Body of pancreas (tissue), 4 donors: ENCODE measurements around the gene PPIL4. TPM values are rescaled to one million over a fixed set of nuclear protein-coding genes. Genes with fewer than 3 reads are reported as not detected.
"Not testable (repeated sequence)": the region's sequence is repeated elsewhere in the genome, so short reads cannot be mapped to it uniquely, and the experiment has no call there.

ENCODE experiments used
- ATAC-seq: fragments of 150-250 bp; one replicate; pipeline ENCODE4 v1.9.1; 2016
- DNase-seq, 4 donors: peaks; one replicate each; pipeline ENCODE4 v3.0.0-alpha.2; 2019
- H3K27ac ChIP-seq, 4 donors: fragments of 200-600 bp; sonication (generic); 1 replicate in 3 of 4; 2 replicates in 1 of 4; pipeline versions ENCODE4 v1.5.1 to v1.6.1; 2016 to 2019; ENCODE audit warnings: mild to moderate bottlenecking in 1 of 4, mixed read lengths in 1 of 4, moderate library complexity in 1 of 4
- H3K27me3 ChIP-seq, 2 donors: fragments of 200-600 bp; sonication (generic); one replicate each; pipeline ENCODE4 v1.6.0; 2016; ENCODE audit warnings: mild to moderate bottlenecking in 1 of 2
- H3K36me3 ChIP-seq, 2 donors: fragments of 200-600 bp; sonication (generic); replicated peaks in 1 of 2; 2 replicates each; pipeline ENCODE4 v1.5.1; 2016; ENCODE audit warnings: low read depth in 2 of 2; ENCODE audit not compliant: insufficient read depth in 1 of 2
- H3K4me1 ChIP-seq: fragments of 200-600 bp; sonication (generic); one replicate; pipeline ENCODE4 v1.6.0; 2016
- H3K4me3 ChIP-seq, 2 donors: fragments of 200-600 bp; sonication (generic); 1 replicate in 1 of 2; 2 replicates in 1 of 2; pipeline ENCODE4 v1.5.1; 2016 to 2019
- H3K9me3 ChIP-seq, 3 donors: fragments of 200-600 bp; sonication (generic); 1 replicate in 2 of 3; 2 replicates in 1 of 3; pipeline ENCODE4 v1.5.1; 2016
- POLR2A ChIP-seq, 3 donors: fragments of 450-650 bp; IDR thresholded peaks; one replicate each; pipeline ENCODE4 v1.6.1; 2016; ENCODE audit warnings: antibody characterized with exemption in 3 of 3, mild to moderate bottlenecking in 2 of 3
- WGBS, 2 donors: methylation state at CpG; one replicate each; pipeline ENCODE4 v1.1.5; 2017; 5-methylcytosine and 5-hydroxymethylcytosine counted together
- intact Hi-C: fragments of 100-400 bp; cut with DNase I; formaldehyde crosslinking; loops from one replicate; pipeline ENCODE4 v1.15.1; 2023
- total RNA-seq, 2 donors: library from RNA; depleted of rRNA; stranded (reverse); fragments of >200 nt; gene quantifications; one replicate each; pipeline ENCODE4 v1.1.0, GENCODE V29; 2016
- TF ChIP-seq, protein P1 (sequence below), 7 experiments: fragments of 450-650 bp in 4 of 7; fragments of 200-600 bp in 3 of 7; sonication (generic) in 3 of 7; IDR thresholded peaks; one replicate each; pipeline ENCODE4 v1.5.1; 2016 to 2019; ENCODE audit warnings: antibody characterized with exemption in 7 of 7

Gene PPIL4
- total RNA-seq, 2 donors from 2014 or later, result 14.5 to 24.1 TPM

DNA sequence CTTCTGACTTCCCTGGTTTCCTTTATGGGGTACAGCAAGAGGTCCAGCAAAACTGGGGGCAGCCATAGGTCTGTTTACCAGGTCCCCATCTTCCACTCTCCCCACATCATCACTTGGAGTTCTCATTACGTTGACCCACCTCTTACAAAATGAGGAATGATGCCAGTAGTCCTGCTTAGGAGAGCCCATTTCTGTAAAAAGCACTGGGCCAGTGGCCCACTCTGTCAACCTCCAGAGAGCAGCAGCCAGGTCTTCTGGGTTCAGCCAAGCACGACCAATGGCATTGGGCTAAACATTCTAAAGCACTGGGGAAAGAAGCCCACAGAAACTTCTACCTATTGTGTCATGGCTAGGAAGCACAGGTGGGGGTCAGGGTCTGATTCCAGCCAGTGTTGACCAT lies 74.9 kb downstream of the PPIL4 start:
- Histone ChIP-seq H3K4me3 (no peak overlapping the region), H3K36me3 (no peaks in the 10 kb centered on the region), H3K4me1 (peaks cover 4% of the 10 kb centered on the region), H3K27me3 (no peaks in the 10 kb centered on the region), H3K27ac (no peak overlapping the region), H3K9me3 (no peaks in the 10 kb centered on the region)
- DNase-seq (no peak), ATAC-seq (no peak)
- TF ChIP-seq, protein P1, sequence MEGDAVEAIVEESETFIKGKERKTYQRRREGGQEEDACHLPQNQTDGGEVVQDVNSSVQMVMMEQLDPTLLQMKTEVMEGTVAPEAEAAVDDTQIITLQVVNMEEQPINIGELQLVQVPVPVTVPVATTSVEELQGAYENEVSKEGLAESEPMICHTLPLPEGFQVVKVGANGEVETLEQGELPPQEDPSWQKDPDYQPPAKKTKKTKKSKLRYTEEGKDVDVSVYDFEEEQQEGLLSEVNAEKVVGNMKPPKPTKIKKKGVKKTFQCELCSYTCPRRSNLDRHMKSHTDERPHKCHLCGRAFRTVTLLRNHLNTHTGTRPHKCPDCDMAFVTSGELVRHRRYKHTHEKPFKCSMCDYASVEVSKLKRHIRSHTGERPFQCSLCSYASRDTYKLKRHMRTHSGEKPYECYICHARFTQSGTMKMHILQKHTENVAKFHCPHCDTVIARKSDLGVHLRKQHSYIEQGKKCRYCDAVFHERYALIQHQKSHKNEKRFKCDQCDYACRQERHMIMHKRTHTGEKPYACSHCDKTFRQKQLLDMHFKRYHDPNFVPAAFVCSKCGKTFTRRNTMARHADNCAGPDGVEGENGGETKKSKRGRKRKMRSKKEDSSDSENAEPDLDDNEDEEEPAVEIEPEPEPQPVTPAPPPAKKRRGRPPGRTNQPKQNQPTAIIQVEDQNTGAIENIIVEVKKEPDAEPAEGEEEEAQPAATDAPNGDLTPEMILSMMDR (IDR thresholded peaks at IDR 0.05), result no peak
- no peak for TF ChIP-seq POLR2A (IDR thresholded peaks at IDR 0.05)
- intact Hi-C loops, result no loop called here
- WGBS, 2 donors, result 94% methylated on average over 2 of the region's 2 CpGs

DNA sequence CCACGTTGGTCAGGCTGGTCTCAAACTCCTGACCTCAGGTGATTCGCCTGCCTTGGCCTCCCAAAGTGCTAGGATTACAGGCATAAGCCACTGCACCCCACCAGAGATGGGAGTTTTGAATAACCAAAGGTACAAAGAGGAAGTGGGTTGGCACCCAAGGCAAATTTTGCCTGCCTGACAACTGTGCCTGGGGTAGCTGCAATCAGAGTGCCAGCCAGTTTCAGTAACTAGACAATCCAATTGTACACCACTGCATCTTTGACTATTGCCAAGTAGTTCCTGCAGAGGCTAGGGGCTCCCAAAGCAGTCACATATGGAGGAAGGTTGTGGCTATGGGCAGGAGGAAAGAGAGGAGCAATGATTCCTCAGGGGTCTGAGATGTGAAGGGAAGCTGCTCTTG lies 77.7 kb downstream of the PPIL4 start:
- no peak for ATAC-seq
- no peak for TF ChIP-seq POLR2A (IDR thresholded peaks at IDR 0.05)
- TF ChIP-seq, protein P1 (IDR thresholded peaks at IDR 0.05), result no peak
- Histone ChIP-seq H3K9me3 (no peaks in the 10 kb centered on the region), H3K4me3 (no peak overlapping the region), H3K27ac (no peak overlapping the region), H3K36me3 (no peaks in the 10 kb centered on the region), H3K4me1 (peaks cover 4% of the 10 kb centered on the region), H3K27me3 (no peaks in the 10 kb centered on the region)
- intact Hi-C loops, result no loop called here
- DNase-seq, result no peak
- WGBS, 2 donors, result 79 to 95% methylated on average over 2 of the region's 2 CpGs

DNA sequence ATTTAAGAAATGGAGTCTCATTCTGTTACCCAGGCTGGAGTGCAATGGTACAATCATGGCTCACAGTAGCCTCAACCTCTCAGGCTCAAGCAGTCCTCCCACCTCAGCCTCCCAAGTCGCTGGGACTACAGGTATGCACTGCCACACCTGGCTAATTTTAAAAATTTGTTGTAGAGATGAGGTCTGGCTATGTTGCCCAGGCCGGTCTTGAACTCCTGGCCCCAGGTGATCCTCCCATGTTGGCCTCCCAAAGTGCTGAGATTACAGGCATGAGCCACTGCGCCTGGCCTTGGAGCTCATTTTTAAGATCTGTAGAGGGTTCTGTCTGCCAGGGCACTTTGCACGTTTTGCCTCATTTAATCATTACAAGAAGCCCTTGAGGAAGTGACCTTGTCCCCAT lies 78.6 kb downstream of the PPIL4 start:
- Histone ChIP-seq H3K27ac (no peak overlapping the region), H3K9me3 (no peaks in the 10 kb centered on the region), H3K4me3 (no peak overlapping the region), H3K27me3 (no peaks in the 10 kb centered on the region), H3K4me1 (peaks cover 4% of the 10 kb centered on the region), H3K36me3 (no peaks in the 10 kb centered on the region)
- TF ChIP-seq, protein P1 (IDR thresholded peaks at IDR 0.05), result no peak
- no peak for TF ChIP-seq POLR2A (IDR thresholded peaks at IDR 0.05)
- WGBS, 2 donors, result 69 to 72% methylated on average over 4 of the region's 4 CpGs
- ATAC-seq (no peak), DNase-seq (no peak)
- intact Hi-C loops, result no loop called here

DNA sequence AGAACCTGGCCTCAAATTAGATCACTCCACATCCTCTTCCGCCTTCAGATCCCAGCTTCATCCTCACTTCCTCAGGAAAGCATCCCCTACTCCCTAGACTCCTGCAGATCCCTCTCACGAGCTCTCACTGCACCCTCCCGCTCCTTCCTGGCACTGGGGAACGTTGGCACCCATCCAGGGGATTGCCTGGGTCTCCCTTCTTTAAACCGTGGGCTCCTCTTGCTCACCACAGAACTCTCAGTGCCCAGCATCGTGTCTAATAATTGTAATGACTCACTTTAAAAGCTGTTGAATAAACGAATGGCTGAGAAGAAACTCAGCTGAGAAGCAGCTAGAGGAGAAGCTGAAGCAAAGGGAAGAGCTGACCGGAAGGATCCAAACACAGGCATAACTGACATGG lies 81.4 kb downstream of the PPIL4 start:
- WGBS, 2 donors, result 54 to 60% methylated on average over 8 of the region's 8 CpGs

DNA sequence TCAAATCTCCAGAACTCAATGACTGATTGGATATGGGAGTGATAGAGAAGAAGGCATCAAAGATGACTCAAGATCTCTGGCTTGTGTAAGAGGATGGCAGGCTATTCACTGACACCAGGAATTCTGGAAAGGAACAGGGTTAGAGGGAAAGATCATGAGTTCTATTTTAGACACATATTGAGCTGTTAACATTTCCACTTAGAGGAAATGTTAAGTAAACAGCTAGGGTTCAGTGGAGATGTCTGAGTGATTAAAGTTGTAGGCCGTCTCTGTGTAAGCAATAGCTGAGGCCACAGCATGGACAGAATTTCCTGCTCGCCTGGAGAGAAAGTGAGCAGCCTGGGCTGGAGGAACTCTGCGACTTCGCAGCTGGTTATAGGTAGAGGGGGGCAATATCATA lies 82.1 kb downstream of the PPIL4 start:
- H3K36me3 ChIP-seq, result no peaks in the 10 kb centered on the region

More for the DNA sequence above, 81.4 kb downstream of the PPIL4 start:
- intact Hi-C loops, result no loop called here
- Histone ChIP-seq H3K4me3 (no peak overlapping the region), H3K27me3 (no peaks in the 10 kb centered on the region), H3K36me3 (no peaks in the 10 kb centered on the region), H3K27ac (no peak overlapping the region), H3K9me3 (no peaks in the 10 kb centered on the region), H3K4me1 (peaks cover 4% of the 10 kb centered on the region)
- DNase-seq (no peak), ATAC-seq (no peak)
- TF ChIP-seq, protein P1 (IDR thresholded peaks at IDR 0.05), result no peak
- TF ChIP-seq POLR2A (IDR thresholded peaks at IDR 0.05), result no peak

DNA sequence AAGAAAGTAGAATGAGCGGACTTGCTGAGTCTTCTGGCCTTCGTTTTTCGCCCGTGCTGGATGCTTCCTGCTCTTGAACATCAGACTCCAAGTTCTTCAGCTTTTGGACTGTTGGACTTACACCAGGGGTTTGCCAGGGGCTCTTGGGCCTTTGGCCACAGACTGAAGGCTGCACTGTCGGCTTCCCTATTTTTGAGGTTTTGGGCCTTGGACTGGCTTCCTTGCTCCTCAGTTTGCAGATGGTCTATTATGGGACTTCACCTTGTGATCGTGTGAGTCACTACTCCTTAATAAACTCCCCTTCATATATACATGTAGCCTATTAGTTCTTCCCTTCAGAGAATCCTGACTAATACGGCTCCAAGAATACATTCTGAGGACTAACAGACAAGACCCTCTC lies 83.1 kb downstream of the PPIL4 start:
- intact Hi-C loops, DNase-seq, H3K4me1 ChIP-seq, H3K27me3 ChIP-seq, H3K36me3 ChIP-seq, H3K27ac ChIP-seq, H3K4me3 ChIP-seq, ATAC-seq, H3K9me3 ChIP-seq: not testable (repeated sequence)
- WGBS, 2 donors, result 92 to 93% methylated on average over 7 of the region's 7 CpGs

More for the DNA sequence above, 82.1 kb downstream of the PPIL4 start:
- ATAC-seq (no peak), DNase-seq (no peak)
- WGBS, 2 donors, result 54 to 61% methylated on average over 4 of the region's 4 CpGs
- Histone ChIP-seq H3K4me1 (peaks cover 4% of the 10 kb centered on the region), H3K27me3 (no peaks in the 10 kb centered on the region), H3K27ac (no peak overlapping the region), H3K4me3 (no peak overlapping the region), H3K9me3 (no peaks in the 10 kb centered on the region)
- TF ChIP-seq POLR2A (IDR thresholded peaks at IDR 0.05), result no peak
- TF ChIP-seq, protein P1 (IDR thresholded peaks at IDR 0.05), result no peak
- intact Hi-C loops, result no loop called here
